ENCODE data around the gene LFNG. TPM values are rescaled to one million over a fixed set of nuclear protein-coding genes. Genes with fewer than 3 reads are reported as not detected.
"Not testable (repeated sequence)": the region's sequence is repeated elsewhere in the genome, so short reads cannot be mapped to it uniquely, and the experiment has no call there.

LFNG gene
- total RNA-seq, 1 experiment from 2014 or later = 7.7 TPM

DNA sequence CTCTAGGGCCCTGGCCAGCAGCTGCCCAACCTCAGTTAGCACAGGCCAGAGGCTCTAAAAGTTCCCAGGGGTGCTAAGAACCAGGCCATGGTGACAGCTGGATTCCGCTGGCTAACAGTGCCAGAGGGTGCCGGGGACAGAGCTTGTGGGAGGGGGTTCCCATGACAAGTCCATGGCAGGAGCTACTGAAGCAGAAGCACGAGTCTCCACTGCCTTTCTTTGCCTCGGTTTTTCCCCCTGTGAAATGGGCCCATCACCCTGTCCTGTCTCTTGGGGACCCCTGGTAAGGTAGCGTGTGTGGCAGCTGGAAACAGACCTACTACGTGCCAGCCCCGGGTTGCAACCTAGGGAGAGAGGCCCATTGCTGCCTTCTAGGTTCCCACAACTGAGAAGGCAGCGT, 13.2 kb downstream of the LFNG start:
- DNase-seq (ENCODE audit: low read depth, low spot score); in situ Hi-C loops (cut with HindIII; ENCODE audit: low pct_unique_long_range_greater_than_20kb, low sequenced_read_pairs): not testable (repeated sequence)

GRCh38 chr7:2533566-2533965, 14.0 kb downstream of the LFNG start:
- in situ Hi-C loops (cut with HindIII; ENCODE audit: low pct_unique_long_range_greater_than_20kb, low sequenced_read_pairs); DNase-seq (ENCODE audit: low read depth, low spot score): not testable (repeated sequence)

DNA sequence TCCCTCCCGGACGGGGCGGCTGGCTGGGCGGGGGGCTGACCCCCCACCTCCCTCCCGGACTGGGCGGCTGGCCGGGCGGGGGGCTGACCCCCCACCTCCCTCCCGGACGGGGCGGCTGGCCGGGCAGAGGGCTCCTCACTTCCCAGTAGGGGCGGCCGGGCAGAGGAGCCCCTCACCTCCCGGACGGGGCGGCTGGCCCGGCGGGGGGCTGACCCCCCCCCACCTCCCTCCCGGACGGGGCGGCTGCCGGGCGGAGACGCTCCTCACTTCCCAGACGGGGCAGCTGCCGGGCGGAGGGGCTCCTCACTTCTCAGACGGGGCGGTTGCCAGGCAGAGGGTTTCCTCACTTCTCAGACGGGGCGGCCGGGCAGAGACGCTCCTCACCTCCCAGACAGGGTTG, 14.6 kb downstream of the LFNG start:
- in situ Hi-C loops (cut with HindIII; ENCODE audit: low pct_unique_long_range_greater_than_20kb, low sequenced_read_pairs); DNase-seq (ENCODE audit: low read depth, low spot score): not testable (repeated sequence)

- in situ Hi-C loops (cut with HindIII; ENCODE audit: low pct_unique_long_range_greater_than_20kb, low sequenced_read_pairs); DNase-seq (ENCODE audit: low read depth, low spot score): not testable (repeated sequence)
Observed at GRCh38 chr7:2535872-2536627, 16.5 kb downstream of the LFNG start.

- in situ Hi-C loops (cut with HindIII; ENCODE audit: low pct_unique_long_range_greater_than_20kb, low sequenced_read_pairs) = no loop called here
- peak; percentile 29 for DNase-seq (ENCODE audit: low read depth, low spot score)
Observed at GRCh38 chr7:2537981-2538851, 18.6 kb downstream of the LFNG start.

- in situ Hi-C loops (cut with HindIII; ENCODE audit: low pct_unique_long_range_greater_than_20kb, low sequenced_read_pairs) = no loop called here
- DNase-seq (ENCODE audit: low read depth, low spot score) = no peak
Observed at GRCh38 chr7:2539031-2539911, 19.7 kb downstream of the LFNG start.

DNA sequence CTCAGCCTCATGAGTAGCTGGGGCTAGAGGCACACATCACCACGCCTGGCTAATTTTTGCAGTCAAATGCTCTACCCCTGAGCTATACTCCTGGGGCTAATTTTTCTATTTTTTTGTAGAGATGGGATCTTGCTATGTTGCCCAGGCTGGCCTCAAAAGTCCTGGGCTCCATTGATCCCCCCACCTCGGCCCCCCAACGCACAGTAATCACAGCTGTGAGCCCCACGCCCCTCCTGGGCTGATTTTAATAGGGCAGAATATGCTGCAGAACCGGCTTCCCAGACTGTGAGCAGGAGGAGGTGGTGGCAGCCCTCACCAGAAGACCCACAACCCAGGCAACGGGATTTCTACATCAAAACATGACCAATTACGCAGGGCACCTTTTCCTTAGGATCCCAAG, 20.6 kb downstream of the LFNG start:
- in situ Hi-C loops (cut with HindIII; ENCODE audit: low pct_unique_long_range_greater_than_20kb, low sequenced_read_pairs) = no loop called here
- DNase-seq (ENCODE audit: low read depth, low spot score) = no peak

GRCh38 chr7:2540641-2541051, 21.1 kb downstream of the LFNG start:
- DNase-seq (ENCODE audit: low read depth, low spot score) = no peak
- in situ Hi-C loops (cut with HindIII; ENCODE audit: low pct_unique_long_range_greater_than_20kb, low sequenced_read_pairs) = no loop called here

- DNase-seq (ENCODE audit: low read depth, low spot score) = no peak
Observed at GRCh38 chr7:2541291-2542010, 21.9 kb downstream of the LFNG start.

GRCh38 chr7:2542011-2542915, 22.7 kb downstream of the LFNG start:
- no peak for DNase-seq (ENCODE audit: low read depth, low spot score)
- in situ Hi-C loops (cut with HindIII; ENCODE audit: low pct_unique_long_range_greater_than_20kb, low sequenced_read_pairs) = no loop called here

More at GRCh38 chr7:2541291-2542010, 21.9 kb downstream of the LFNG start:
- in situ Hi-C loops (cut with HindIII; ENCODE audit: low pct_unique_long_range_greater_than_20kb, low sequenced_read_pairs) = no loop called here

GRCh38 chr7:2542916-2543871, 23.6 kb downstream of the LFNG start:
- in situ Hi-C loops (cut with HindIII; ENCODE audit: low pct_unique_long_range_greater_than_20kb, low sequenced_read_pairs) = no loop called here
- no peak for DNase-seq (ENCODE audit: low read depth, low spot score)

DNA sequence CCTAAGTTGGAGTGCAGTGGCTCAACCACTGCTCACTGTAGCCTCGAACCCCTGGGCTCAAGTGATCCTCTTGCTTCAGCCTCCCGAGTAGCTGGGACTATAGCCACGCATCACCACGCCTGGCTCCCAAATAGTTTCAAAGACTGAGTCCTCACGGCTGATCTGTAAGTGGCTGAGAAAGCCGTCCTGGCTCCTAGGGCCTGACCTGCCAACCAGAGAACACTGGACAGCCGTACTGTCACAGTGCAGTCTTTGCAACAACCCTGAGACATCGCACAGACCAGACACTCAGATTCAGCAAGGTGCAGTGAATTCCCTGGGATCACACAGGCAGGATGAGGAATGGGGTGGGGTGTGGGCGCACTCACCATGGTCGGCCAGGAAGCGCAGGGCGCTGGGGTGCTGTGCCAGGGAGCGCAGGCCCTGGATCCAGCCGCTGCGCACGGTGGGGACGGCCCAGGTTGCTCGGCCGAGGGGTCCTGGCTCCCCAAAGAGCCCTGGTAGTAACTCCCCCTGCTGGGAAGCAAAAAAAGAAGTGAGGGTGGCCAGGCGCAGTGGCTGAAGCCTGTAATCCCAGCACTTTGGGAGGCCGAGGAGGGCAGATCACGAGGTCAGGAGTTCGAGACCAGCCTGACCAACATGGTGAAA, 25.1 kb downstream of the LFNG start:
- DNase-seq (ENCODE audit: low read depth, low spot score) = no peak
- in situ Hi-C loops (cut with HindIII; ENCODE audit: low pct_unique_long_range_greater_than_20kb, low sequenced_read_pairs) = no loop called here

DNA sequence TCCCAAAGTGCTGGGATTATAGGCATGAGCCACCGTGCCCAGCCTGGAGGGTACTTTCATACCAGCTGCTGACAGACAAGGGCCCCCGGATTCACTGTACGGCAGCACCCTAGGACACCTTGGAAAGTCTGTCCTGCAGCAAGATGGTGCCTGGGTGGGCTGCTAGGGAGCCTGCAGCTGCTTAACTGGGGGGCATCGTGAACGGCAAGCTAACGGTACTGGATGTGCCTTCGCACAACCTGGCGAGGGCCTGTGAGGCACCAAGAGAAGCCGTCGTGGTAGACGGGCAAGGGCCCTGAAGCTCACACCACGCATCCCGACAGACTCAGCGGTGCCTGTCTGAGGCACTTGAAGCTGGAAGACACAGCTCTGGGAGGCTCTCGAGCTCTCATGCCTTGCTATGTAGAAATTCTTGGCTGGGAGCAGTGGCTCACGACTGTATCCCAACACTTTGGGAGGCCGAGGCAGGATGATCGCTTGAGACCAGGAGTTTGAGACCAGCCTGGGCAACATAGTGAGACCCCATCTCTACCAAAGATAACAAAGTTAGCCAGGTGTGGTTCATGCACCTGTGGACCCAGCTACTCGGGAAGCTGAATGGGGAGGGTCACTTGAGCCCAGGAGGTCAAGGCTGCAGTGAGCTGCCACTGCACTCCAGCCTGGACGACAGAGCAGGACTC, 26.3 kb downstream of the LFNG start:
- in situ Hi-C loops (cut with HindIII; ENCODE audit: low pct_unique_long_range_greater_than_20kb, low sequenced_read_pairs) = no loop called here
- DNase-seq (ENCODE audit: low read depth, low spot score) = no peak

DNA sequence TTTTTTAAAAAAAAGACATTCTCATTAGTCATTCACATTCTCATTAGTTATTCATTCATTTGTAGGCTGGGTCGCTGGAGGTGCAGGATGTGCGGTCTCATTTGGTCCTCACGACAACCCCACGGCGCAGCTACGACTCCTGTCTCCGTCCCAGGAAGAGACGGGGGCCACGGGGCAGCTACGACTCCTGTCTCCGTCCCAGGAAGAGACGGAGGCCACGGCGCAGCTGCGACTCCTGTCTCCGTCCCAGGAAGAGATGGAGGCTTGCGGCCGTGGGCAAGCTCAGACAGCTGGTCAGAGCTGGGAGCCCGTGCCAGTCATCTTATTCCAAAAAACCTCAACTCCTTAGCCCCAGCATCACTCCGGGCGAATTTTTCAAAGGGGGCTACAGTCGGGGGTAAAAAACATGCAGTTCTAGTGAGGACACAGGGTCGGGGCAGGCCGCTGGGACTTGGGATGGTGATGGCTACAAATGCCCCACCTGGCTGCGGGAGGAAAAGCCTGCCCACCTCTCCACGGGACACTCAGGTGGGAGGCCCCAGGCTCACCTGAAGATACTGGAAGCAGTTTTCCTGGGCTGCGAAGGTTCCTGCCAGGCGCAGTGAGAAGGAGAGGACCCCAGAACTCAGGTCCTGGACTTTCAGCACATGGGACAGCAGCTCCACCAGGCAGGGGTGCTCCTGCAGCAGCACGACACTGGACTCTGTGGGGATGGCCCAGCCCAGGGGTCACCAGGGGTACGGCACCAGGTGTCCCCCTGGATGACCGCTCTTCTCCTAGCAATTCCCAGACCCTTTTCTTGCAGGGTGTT, 27.4 kb downstream of the LFNG start:
- no peak for DNase-seq (ENCODE audit: low read depth, low spot score)
- in situ Hi-C loops (cut with HindIII; ENCODE audit: low pct_unique_long_range_greater_than_20kb, low sequenced_read_pairs) = no loop called here
